ENCODE results near the gene GLYATL2.

The GLYATL2 gene

DNA sequence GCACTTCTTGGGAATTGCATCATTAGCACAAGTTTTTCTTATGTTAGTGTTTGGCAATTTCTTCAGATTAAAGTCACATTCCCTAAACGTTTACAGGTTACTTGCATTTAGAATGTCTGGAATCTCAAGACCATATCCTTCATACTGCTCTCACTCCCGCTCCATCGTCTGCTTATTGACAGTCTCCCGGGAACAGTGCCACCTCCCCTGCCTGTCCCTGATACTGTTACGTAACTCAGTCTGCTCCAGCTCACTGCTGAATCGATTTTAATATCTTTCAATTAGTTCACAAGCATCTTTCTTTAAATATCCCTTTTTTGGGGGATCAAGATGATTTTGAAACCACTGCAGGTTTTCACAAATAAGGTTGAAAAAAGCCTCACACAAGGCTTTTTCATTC, 48.2 kb downstream of the GLYATL2 start:
- no peak for DNase-seq

GRCh38 chr11:58788355-58789023, 56.0 kb downstream of the GLYATL2 start:
- peak; percentile 68 to 74 for DNase-seq

GRCh38 chr11:58787903-58788302, 56.6 kb downstream of the GLYATL2 start:
- no peak for DNase-seq

- no peak for DNase-seq
Observed at GRCh38 chr11:58786693-58787092, 57.8 kb downstream of the GLYATL2 start.

DNA sequence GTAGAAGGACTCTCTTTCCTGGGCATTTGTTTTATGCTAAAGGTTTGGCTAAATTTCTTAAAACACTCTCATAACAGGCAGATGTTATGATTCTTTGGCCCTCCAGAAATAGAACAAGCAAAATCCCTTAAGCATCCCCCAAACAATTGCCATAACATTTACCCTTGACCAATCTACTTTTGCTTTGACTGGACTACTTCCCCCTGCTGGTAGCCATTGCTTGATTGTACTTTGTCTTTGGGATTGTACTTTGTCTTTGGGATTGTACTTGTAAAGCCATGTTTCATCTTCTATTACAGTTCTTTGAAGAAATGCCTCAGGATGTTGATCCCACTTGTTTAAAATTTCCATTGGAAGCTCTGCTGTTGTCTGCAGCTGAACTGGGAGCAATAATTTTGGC, 59.5 kb downstream of the GLYATL2 start:
- no peak for DNase-seq

Data from inflammatory macrophage (primary cell).